Left ventricle myocardium inferior (tissue), 1 donor: ENCODE results near the gene TOX2. TPM values are rescaled to one million over a fixed set of nuclear protein-coding genes. Genes with fewer than 3 reads are reported as not detected.

Experiments used
- DNase-seq: peaks from one replicate; pipeline ENCODE4 v3.0.0-alpha.2; 2020
- H3K27ac ChIP-seq: fragments of 200-600 bp; replicated peaks from 2 replicates; pipeline ENCODE4 v1.8.0; 2021
- H3K27me3 ChIP-seq: fragments of 200-600 bp; 2 replicates; pipeline ENCODE4 v1.8.0; 2021; ENCODE audit warnings: low read depth
- H3K36me3 ChIP-seq: fragments of 200-600 bp; 2 replicates; pipeline ENCODE4 v1.8.0; 2021
- H3K4me1 ChIP-seq: fragments of 200-600 bp; 2 replicates; pipeline ENCODE4 v1.8.0; 2021
- H3K4me3 ChIP-seq: fragments of 200-600 bp; 2 replicates; pipeline ENCODE4 v1.8.0; 2021; ENCODE audit warnings: mild to moderate bottlenecking, moderate library complexity
- H3K9me3 ChIP-seq: fragments of 200-600 bp; replicated peaks from 2 replicates; pipeline ENCODE4 v1.8.0; 2021
- CTCF ChIP-seq: fragments of 200-600 bp; IDR thresholded peaks from 2 replicates; pipeline ENCODE4 v1.8.0; 2021; ENCODE audit warnings: antibody characterized with exemption, mild to moderate bottlenecking, borderline replicate concordance
- intact Hi-C: fragments of 100-400 bp; cut with micrococcal nuclease; formaldehyde crosslinking; loops from one replicate; pipeline ENCODE4 v1.11.0; 2022
- total RNA-seq: library from RNA; stranded (reverse); fragmentation: NEBNext Ultra II Directional; extraction: Animal tissue kit (Norgen Biotek cat#: 25700); gene quantifications from one replicate; pipeline ENCODE4 v1.2.1, GENCODE V29; 2021
- donor health status: DM: no; HTN: yes; CAD: no; lungs with severe emphysema.

The TOX2 gene
- total RNA-seq, 1 donor from 2014 or later: 0.30 TPM

DNA sequence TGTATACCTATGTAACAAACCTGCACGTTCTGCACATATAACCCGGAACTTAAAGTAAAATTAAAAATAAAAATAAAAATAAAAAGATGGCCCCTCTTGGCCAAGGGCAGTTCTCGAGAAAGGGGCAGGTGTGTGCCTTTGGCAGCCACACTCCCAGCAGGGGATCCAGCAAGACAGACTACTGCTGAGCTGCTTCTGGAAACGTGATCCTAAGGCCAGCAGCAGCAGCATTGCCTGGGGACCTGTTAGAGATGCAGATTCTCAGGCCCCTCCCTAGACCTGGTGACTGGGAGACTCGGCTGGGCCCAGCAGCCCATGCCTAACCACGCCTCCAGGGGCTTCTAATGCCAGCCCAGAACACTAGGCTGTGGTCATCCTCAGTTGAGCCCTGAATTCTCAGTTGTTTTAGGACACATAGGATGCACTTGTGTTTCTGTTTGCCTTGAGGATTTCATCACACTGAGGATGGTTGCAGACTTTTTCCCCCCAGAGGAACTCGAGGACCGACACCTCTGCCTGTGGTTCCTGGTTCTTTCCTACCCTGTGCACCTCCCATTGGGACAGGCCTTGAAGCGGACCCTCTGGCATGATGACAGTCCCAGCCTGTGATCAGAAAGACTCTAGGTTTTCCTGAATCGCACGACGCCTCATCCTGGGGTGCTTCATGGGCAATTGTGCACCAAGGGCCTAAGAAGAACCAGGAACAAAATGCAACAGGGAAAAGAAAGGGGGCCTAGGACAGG lies 105.9 kb downstream of the TOX2 start:
- Histone ChIP-seq H3K27me3 (peaks cover 50% of the 10 kb centered on the region), H3K27ac (no peak overlapping the region), H3K9me3 (no peaks in the 10 kb centered on the region), H3K36me3 (no peaks in the 10 kb centered on the region), H3K4me1 (peaks cover 16% of the 10 kb centered on the region), H3K4me3 (no peak overlapping the region)
- no peak for DNase-seq
- intact Hi-C loops: no loop called here
- TF ChIP-seq CTCF: no peak

DNA sequence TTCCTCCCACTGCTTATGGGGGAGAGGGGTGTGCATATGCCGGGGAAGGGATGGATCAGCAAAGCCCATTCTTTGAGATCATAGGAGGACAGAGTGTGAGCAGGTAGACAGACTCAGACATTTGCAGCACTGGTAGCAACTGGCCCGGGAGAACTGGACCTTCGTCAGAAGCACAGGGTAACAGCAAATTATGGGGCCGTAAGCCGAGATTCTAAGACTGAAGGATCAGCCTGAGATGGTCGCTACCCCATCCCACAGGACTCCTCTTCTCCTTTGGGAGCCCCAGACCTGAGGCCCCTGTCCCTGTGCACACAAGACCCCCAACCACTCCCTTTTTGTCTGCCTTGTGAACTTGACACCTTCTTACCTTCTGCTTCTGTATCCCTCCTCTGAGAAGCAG lies 106.5 kb downstream of the TOX2 start:
- H3K9me3 ChIP-seq: no peaks in the 10 kb centered on the region
- peaks cover 16% of the 10 kb centered on the region for H3K4me1 ChIP-seq
- DNase-seq: no peak
- TF ChIP-seq CTCF: no peak
- H3K27ac ChIP-seq: no peak overlapping the region
- H3K4me3 ChIP-seq: no peak overlapping the region
- peaks cover 44% of the 10 kb centered on the region for H3K27me3 ChIP-seq
- intact Hi-C loops: no loop called here
- no peaks in the 10 kb centered on the region for H3K36me3 ChIP-seq

GRCh38 chr20:44021900-44022299 lies 107.2 kb downstream of the TOX2 start:
- no peak overlapping the region for H3K27ac ChIP-seq
- peaks cover 37% of the 10 kb centered on the region for H3K27me3 ChIP-seq
- intact Hi-C loops: no loop called here
- H3K9me3 ChIP-seq: no peaks in the 10 kb centered on the region
- H3K4me3 ChIP-seq: no peak overlapping the region
- H3K36me3 ChIP-seq: no peaks in the 10 kb centered on the region
- no peak for TF ChIP-seq CTCF
- DNase-seq: no peak
- peaks cover 16% of the 10 kb centered on the region for H3K4me1 ChIP-seq

- intact Hi-C loops: no loop called here
- Histone ChIP-seq H3K4me3 (no peak overlapping the region), H3K27me3 (peaks cover 32% of the 10 kb centered on the region), H3K4me1 (peaks cover 16% of the 10 kb centered on the region), H3K27ac (no peak overlapping the region), H3K36me3 (no peaks in the 10 kb centered on the region), H3K9me3 (no peaks in the 10 kb centered on the region)
- no peak for DNase-seq
- no peak for TF ChIP-seq CTCF
These were observed 107.8 kb downstream of the TOX2 start for GRCh38 chr20:44022464-44022863.

GRCh38 chr20:44023515-44024371 lies 109.1 kb downstream of the TOX2 start:
- TF ChIP-seq CTCF: no peak
- H3K36me3 ChIP-seq: no peaks in the 10 kb centered on the region
- no peak for DNase-seq
- H3K4me3 ChIP-seq: no peak overlapping the region
- intact Hi-C loops: no loop called here
- no peak overlapping the region for H3K27ac ChIP-seq
- peaks cover 4% of the 10 kb centered on the region for H3K4me1 ChIP-seq
- H3K27me3 ChIP-seq: peaks cover 27% of the 10 kb centered on the region
- H3K9me3 ChIP-seq: no peaks in the 10 kb centered on the region
